A673 (cell line): ENCODE data around the gene FECH. TPM values are rescaled to one million over a fixed set of nuclear protein-coding genes. Genes with fewer than 3 reads are reported as not detected.

Source experiments
- BruUV-seq: library from RNA; stranded (reverse); fragments of 400-500 nt; replicated peaks from 2 replicates; lab custom pipeline; 2021; lab: Mats Ljungman, UMichigan
- CTCF ChIA-PET: fragments of 300-600 bp; sonication (Branson Sonifier 250); formaldehyde crosslinking; loops from one replicate; lab custom pipeline; 2022; ENCODE audit warnings: antibody characterized with exemption; lab: Charles Lee
- POLR2A ChIA-PET: fragments of 300-600 bp; sonication (Branson Sonifier 250); formaldehyde crosslinking; loops from one replicate; lab custom pipeline; 2022; ENCODE audit warnings: antibody characterized with exemption; ENCODE audit not compliant: low non-redundant PET; lab: Charles Lee
- DNase-seq: peaks from one replicate; pipeline ENCODE4 v3.0.0-alpha.2; 2015; ENCODE audit warnings: low spot score
- H3K27ac ChIP-seq: fragments of 200-600 bp; sonication (generic); 2 replicates; pipeline ENCODE4 v1.5.1; 2016; ENCODE audit warnings: mixed run types, low read depth, mild to moderate bottlenecking, mixed read lengths, antibody characterized with exemption, low read length; ENCODE audit not compliant: poor library complexity, severe bottlenecking
- H3K27me3 ChIP-seq: fragments of 200-600 bp; sonication (generic); replicated peaks from 2 replicates; pipeline ENCODE4 v1.6.1; 2017; ENCODE audit warnings: mixed run types, low read depth, mild to moderate bottlenecking, mixed read lengths, antibody characterized with exemption, low read length; ENCODE audit not compliant: insufficient read depth, poor library complexity
- H3K36me3 ChIP-seq: fragments of 200-600 bp; sonication (generic); 2 replicates; pipeline ENCODE4 v1.6.1; 2016; ENCODE audit warnings: mixed run types, mild to moderate bottlenecking, mixed read lengths, antibody characterized with exemption, low read length; ENCODE audit not compliant: insufficient read depth, poor library complexity, severe bottlenecking
- H3K4me1 ChIP-seq: fragments of 200-600 bp; sonication (generic); 2 replicates; pipeline ENCODE4 v1.6.1; 2017; ENCODE audit warnings: mixed run types, mild to moderate bottlenecking, mixed read lengths, antibody characterized with exemption, low read length; ENCODE audit not compliant: insufficient read depth, poor library complexity, severe bottlenecking
- H3K4me3 ChIP-seq: fragments of 200-600 bp; sonication (generic); 2 replicates; pipeline ENCODE4 v1.5.1; 2016; ENCODE audit warnings: low read depth, mixed run types, mild to moderate bottlenecking, mixed read lengths, low read length; ENCODE audit not compliant: poor library complexity, severe bottlenecking
- H3K9me3 ChIP-seq: fragments of 200-600 bp; sonication (generic); 2 replicates; pipeline ENCODE4 v1.6.1; 2016; ENCODE audit warnings: mixed run types, low read depth, mild to moderate bottlenecking, mixed read lengths, antibody characterized with exemption, low read length; ENCODE audit not compliant: poor library complexity, severe bottlenecking
- EZH2 ChIP-seq: fragments of 200-600 bp; sonication (generic); IDR thresholded peaks from 2 replicates; pipeline ENCODE4 v1.6.1; 2017; ENCODE audit warnings: borderline replicate concordance, low read depth, mild to moderate bottlenecking, mixed read lengths, antibody characterized with exemption, low read length; ENCODE audit not compliant: poor library complexity, severe bottlenecking
- intact Hi-C: fragments of 100-400 bp; cut with micrococcal nuclease; formaldehyde crosslinking; loops from one replicate; pipeline ENCODE4 v1.10.0; 2022; ENCODE audit not compliant: unreplicated experiment
- total RNA-seq: library from RNA; stranded (reverse); gene quantifications from 2 replicates; pipeline ENCODE4 v1.2.3, GENCODE V29; 2021
- TF ChIP-seq, protein P1 (sequence below): fragments of 300-800, 200-600 bp; sonication (generic); conservative IDR thresholded peaks from 2 replicates; pipeline ENCODE4 v1.5.1; 2017; ENCODE audit warnings: low read depth, mild to moderate bottlenecking, antibody characterized with exemption, low read length, moderate library complexity, mixed read lengths

FECH gene
- total RNA-seq, 1 experiment from 2014 or later = 65.4 TPM

DNA sequence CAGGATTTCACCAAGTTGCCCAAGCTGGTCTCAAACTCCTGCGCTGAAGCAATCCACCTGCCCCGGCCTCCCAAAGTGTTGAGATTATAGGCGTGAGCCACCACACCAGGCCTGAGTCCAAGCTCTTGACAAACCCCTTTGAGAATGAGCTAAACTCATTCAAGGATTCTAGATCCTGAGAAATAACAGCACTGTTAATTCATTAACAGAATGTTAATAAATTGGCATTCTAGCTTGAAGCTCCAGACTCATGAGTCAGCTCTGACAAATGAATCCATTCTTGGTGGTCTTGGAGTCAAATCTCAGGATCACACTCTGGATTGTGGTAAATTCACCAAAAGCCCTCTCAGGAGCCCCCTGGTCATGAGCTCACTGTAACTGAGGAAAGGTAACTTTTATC is 33.4 kb upstream of the FECH start:
- peaks cover 42% of the 10 kb centered on the region for H3K36me3 ChIP-seq
- POLR2A ChIA-PET = interaction anchor here (0.6 to 0.7 kb wide), 2 partner anchors 11 to 20 kb away, joined by 4 to 8 read pairs; no protein-coding TSS in a partner anchor
- peaks cover 18% of the 10 kb centered on the region for H3K4me1 ChIP-seq
- H3K9me3 ChIP-seq = no peaks in the 10 kb centered on the region
- intact Hi-C loops = loop anchor here (5.0 to 10.0 kb wide), 2 partner anchors 187 to 505 kb away; no protein-coding TSS in a partner anchor
- H3K27ac ChIP-seq = peak overlapping the region; percentile 94
- no TSS peak for BruUV-seq
- H3K27me3 ChIP-seq = no peaks in the 10 kb centered on the region
- CTCF ChIA-PET = interaction anchor here (0.5 kb wide), 1 partner anchor 175 kb away, joined by 12 read pairs; no protein-coding TSS in a partner anchor
- TF ChIP-seq, protein P1, sequence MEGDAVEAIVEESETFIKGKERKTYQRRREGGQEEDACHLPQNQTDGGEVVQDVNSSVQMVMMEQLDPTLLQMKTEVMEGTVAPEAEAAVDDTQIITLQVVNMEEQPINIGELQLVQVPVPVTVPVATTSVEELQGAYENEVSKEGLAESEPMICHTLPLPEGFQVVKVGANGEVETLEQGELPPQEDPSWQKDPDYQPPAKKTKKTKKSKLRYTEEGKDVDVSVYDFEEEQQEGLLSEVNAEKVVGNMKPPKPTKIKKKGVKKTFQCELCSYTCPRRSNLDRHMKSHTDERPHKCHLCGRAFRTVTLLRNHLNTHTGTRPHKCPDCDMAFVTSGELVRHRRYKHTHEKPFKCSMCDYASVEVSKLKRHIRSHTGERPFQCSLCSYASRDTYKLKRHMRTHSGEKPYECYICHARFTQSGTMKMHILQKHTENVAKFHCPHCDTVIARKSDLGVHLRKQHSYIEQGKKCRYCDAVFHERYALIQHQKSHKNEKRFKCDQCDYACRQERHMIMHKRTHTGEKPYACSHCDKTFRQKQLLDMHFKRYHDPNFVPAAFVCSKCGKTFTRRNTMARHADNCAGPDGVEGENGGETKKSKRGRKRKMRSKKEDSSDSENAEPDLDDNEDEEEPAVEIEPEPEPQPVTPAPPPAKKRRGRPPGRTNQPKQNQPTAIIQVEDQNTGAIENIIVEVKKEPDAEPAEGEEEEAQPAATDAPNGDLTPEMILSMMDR = no peak
- TF ChIP-seq EZH2 = no peak
- peak overlapping the region; percentile 90 for H3K4me3 ChIP-seq
- no peak for DNase-seq

DNA sequence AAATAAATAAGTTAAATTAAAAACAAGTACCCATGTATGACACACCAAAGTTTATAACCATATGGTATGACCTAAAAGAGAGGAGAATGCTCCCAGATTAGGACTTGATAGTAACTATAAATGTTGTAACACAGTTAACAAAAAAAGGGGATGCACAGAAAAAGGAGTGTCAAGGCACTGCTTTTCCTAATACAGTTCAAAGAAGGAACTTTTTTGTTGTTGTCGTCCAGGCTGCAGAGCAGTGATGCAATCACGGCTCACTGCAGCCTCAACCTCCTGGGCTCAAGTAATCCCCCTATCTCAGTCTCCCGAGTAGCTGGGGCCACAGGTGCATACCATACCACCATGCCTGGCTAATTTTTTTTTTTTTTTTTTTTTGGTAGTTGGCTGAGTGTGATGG is 32.4 kb upstream of the FECH start:
- Histone ChIP-seq H3K36me3 (peaks cover 52% of the 10 kb centered on the region), H3K4me3 (no peak overlapping the region), H3K27ac (no peak overlapping the region), H3K27me3 (no peaks in the 10 kb centered on the region), H3K4me1 (peaks cover 18% of the 10 kb centered on the region), H3K9me3 (no peaks in the 10 kb centered on the region)
- ChIA-PET POLR2A (interaction anchor here (0.7 kb wide), 1 partner anchor 12 kb away, joined by 4 read pairs; no protein-coding TSS in a partner anchor), CTCF (no interaction called here)
- intact Hi-C loops = no loop called here
- no peak for TF ChIP-seq EZH2
- TF ChIP-seq, protein P1 = no peak
- BruUV-seq = no TSS peak
- DNase-seq = no peak

DNA sequence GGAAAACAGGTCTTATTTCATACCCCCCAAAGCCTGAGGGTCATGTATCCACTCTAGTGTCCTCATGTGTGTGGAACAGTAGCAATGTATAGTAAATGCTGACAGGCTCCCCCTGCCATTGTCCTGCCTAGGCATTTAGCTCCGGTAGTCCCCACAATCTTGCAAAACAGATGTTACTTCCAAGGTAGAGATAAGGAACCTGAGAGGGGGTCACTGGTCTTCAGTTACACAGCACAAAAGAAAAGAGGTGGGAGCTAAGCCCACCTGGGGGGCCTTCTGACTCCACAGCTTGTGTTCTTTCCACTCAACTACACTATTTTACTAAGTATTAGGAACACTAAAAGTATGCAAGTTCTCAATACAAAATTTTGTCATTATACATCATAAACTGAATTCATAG is 17.4 kb upstream of the FECH start:
- H3K4me1 ChIP-seq = no peaks in the 10 kb centered on the region
- peaks cover 98% of the 10 kb centered on the region for H3K36me3 ChIP-seq
- H3K27ac ChIP-seq = no peak overlapping the region
- ChIA-PET POLR2A (interaction anchor here (0.6 kb wide), 1 partner anchor 500 kb away, joined by 4 read pairs; no protein-coding TSS in a partner anchor), CTCF (no interaction called here)
- no TSS peak for BruUV-seq
- TF ChIP-seq, protein P1 = no peak
- no peak for TF ChIP-seq EZH2
- no peaks in the 10 kb centered on the region for H3K27me3 ChIP-seq
- no peaks in the 10 kb centered on the region for H3K9me3 ChIP-seq
- DNase-seq = no peak
- intact Hi-C loops = no loop called here
- H3K4me3 ChIP-seq = no peak overlapping the region
